Astrocyte of the hippocampus (primary cell): Measurements from ENCODE around the gene IL10RB.
A peak's percentile ranks its signal among the peaks of the same experiment; 100 is the strongest.
"Not testable (repeated sequence)": the region's sequence is repeated elsewhere in the genome, so short reads cannot be mapped to it uniquely, and the experiment has no call there.

Experiments
- DNase-seq: peaks from one replicate; pipeline ENCODE4 v3.0.0; 2011; ENCODE audit warnings: low read depth, low spot score

IL10RB gene

DNA sequence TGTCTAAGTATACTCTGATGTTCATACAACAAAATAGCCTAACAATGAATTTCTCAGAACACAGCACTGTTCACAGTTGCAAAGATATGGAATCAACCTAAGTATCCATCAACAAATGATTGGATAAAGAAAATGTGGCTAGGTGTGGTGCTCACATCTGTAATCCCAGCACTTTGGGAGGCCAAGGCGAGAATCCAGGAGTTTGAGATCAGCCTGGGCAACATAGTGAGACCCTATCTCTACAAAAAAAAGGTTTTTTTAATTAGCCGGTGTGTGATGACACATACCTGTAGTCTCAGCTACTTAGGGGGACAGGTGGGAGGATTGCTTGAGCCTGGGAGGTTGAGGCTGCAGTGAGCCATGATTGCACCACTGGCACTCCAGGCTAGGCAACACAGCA is 25.8 kb upstream of the IL10RB start:
- no peak for DNase-seq

DNA sequence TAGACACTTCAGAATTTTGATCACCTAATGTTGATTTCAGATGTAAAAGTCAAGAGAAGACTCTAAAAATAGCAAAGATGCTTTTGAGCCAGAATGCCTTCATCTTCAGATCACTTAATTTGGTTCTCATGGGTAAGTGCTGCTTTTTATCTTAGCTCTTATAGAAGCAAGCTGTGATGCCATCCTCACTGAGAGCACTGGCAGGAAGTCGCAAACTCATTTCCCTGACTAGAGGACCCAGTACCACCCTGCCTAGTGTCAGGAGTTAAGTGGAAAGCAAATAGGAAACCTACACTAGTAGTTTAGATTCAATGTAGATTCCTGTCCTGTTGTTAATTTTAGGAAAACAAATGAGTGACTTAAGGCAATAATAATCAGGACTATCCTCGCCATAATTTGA is 24.3 kb upstream of the IL10RB start:
- DNase-seq = no peak

- not testable (repeated sequence) for DNase-seq
Measured at GRCh38 chr21:33242846-33243245, 23.3 kb upstream of the IL10RB start.

GRCh38 chr21:33244082-33244778 is 21.9 kb upstream of the IL10RB start:
- peak; percentile 21 for DNase-seq

DNA sequence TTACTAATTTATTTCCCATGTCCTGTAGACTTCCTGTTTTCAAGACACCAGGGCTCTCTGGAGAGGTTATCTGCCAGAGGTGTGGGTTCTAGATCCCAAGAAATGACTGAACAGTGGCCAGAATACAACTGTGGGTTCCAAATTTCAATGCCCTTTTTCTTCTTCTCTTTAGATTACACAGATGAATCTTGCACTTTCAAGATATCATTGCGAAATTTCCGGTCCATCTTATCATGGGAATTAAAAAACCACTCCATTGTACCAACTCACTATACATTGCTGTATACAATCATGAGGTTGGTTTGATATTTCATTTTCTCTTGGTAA is 21.4 kb upstream of the IL10RB start:
- DNase-seq = no peak

DNA sequence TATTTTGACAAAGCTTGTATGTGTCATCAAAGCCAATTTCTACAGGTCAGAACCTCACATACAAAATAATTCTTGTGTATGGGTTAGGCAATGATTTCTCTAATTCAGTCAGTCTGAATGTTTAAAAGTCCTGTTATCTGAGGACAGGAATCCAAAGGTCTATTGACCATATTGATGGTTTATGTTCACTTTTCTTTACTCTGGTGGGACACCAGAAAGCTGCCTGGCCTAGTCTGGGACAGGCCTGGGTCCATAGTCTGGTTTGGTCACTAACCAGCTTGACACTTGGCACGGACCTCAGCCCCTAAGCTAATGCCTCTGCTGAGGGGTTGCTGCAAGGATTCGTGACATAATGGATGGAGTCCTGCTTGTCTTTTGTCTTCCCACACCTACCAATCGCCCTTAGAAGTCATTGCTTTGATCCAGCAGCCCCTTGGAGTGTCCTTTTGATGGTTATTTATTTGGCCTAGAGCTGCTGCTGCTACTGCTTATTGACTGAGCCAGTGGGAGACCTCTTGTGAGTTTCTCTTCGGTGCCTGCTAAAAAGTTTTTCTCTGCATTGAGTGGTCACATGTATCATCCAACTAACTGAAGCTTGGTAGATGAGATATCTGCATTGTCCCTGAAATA is 20.8 kb upstream of the IL10RB start:
- no peak for DNase-seq

- DNase-seq = no peak
Measured at GRCh38 chr21:33246506-33246905, 19.7 kb upstream of the IL10RB start.

DNA sequence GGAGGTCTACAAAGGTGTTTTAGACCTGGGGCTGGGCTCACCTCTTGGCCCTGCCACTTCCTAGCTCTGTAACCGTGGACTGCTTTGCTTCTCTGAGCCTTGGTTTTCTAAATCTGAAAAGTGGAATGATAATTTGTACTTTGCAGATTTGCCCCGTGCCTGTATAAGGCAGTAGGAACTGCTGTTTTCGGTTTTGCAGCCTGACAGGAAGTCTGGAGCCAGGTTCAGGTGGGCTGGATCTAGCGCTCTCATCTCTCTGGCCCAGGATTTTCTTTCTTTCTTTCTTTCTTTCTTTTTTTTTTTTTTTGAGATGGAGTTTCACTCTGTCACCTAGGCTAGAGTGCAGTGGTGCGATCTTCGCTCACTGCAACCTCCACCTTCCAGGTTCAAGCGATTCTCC is 19.2 kb upstream of the IL10RB start:
- DNase-seq = no peak

DNA sequence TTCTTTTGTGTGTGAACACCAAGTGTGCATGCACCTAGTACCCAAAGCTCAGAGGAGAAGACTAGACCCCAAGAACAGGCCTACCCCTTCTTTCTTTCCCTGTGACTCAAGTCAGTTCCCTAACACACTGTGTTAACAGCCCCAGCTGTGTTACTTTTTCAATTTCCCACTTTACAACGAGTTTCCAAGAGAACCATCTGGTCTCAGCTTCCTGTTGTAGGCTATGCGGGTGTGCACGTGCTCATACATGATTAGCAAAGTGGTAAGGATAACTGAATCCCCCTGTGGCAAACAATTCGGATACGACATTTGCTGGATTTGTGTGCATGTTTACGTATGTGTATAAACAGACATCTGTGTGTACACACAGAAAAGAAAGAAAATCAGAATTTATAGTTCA is 18.6 kb upstream of the IL10RB start:
- no peak for DNase-seq

DNA sequence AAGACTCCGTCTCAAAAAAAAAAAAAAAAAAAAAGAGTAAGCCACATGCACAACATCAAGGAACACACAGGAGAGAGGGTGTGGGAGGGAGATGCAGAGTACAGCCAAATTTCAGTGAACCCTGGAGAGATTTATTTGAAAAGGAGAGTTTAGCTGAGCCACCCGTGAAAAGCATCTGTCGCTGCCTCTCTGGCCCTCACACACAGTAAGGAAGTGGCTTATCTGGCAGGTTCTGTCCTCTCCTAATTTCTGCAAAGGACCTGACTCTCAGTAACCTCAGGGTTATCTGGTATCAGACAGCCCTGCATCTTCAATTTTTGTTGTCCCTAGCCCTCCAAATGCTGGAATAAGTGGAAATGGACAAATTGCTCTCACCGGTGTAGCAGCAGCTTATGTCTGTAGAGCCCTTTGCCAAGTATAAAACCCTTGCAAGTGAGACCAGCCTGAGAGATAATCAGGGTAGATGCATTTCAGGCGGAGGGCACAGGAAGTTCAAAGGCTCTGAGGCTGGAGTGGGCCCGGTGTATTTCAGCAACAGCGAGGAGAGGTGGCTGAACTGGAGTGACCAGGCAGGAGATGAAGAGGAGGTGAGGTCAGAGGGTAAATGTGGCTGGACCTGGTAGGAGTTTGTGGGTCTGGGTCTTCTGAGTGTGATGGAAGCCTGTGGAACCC is 16.7 kb upstream of the IL10RB start:
- no peak for DNase-seq

GRCh38 chr21:33251119-33251518 is 15.0 kb upstream of the IL10RB start:
- DNase-seq = no peak

GRCh38 chr21:33253382-33253781 is 12.8 kb upstream of the IL10RB start:
- not testable (repeated sequence) for DNase-seq

GRCh38 chr21:33254766-33255165 is 11.4 kb upstream of the IL10RB start:
- DNase-seq = no peak

DNA sequence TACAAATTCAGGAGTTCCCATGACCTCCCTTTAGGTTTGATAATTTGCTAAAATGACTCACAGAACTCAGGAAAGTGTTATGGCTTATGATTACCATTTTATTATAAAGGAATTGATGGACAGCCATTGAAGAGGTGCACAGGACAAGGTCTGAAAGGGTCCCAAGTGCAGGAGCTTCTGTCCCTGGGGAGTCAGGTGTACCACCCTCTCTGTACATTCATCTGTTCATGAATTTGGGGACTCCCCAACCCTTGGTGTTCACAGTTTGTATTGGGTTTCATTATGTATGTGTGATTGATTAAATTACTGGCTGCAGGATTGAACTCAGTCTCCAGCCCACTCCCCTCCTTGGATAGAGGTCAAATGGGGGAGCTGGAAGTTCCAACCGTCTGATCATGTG is 10.8 kb upstream of the IL10RB start:
- no peak for DNase-seq

DNA sequence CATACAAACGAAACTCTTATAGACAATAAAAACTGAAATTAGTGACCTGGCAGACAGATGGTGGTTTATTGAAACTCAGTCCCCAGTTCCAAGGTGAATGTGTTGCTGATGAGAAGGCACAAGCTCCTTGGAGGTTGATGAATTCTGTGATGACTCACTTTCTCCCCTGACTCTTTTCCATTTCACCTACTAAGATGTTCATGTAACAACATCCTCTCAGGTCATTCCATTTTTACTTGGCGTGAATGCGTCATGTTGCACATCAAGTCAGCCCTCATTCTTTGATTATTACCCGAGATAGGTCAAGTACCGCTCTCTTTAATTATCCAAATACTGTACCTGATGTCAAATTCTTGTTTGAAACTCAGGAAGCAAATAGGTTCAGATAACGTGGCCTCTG is 10.1 kb upstream of the IL10RB start:
- DNase-seq = no peak

- no peak for DNase-seq
Measured at GRCh38 chr21:33257094-33257803, 8.9 kb upstream of the IL10RB start.

DNA sequence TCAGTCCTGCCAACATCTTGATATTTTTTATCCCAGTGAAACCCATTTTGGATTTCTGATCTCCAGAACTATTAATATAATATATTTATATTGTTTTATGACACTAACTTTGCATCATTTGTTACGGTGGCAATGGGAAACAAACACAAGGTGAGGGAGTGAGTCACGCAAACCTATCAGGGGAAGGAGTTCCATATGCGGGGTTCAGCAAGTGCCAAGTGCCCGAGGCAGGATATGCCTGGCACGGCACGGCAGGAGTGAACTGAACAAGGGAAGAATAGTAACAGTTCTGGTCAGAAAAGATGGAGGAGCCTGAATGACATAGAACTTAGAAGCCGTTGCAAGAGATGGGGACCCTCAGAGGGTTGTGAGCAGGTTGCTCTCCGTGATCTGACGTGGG is 7.7 kb upstream of the IL10RB start:
- no peak for DNase-seq

- DNase-seq = no peak
Measured at GRCh38 chr21:33259428-33259827, 6.7 kb upstream of the IL10RB start.

GRCh38 chr21:33259995-33260394 is 6.2 kb upstream of the IL10RB start:
- no peak for DNase-seq

GRCh38 chr21:33261635-33262034 is 4.5 kb upstream of the IL10RB start:
- DNase-seq = peak; percentile 79

DNA sequence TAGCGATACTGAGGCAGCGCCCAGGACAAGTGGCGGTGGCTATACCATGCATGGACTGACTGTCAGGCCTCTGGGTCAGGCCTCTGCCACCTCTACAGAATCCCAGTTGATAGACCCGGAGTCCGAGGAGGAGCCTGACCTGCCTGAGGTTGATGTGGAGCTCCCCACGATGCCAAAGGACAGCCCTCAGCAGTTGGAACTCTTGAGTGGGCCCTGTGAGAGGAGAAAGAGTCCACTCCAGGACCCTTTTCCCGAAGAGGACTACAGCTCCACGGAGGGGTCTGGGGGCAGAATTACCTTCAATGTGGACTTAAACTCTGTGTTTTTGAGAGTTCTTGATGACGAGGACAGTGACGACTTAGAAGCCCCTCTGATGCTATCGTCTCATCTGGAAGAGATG is 3.2 kb upstream of the IL10RB start:
- DNase-seq = no peak

DNA sequence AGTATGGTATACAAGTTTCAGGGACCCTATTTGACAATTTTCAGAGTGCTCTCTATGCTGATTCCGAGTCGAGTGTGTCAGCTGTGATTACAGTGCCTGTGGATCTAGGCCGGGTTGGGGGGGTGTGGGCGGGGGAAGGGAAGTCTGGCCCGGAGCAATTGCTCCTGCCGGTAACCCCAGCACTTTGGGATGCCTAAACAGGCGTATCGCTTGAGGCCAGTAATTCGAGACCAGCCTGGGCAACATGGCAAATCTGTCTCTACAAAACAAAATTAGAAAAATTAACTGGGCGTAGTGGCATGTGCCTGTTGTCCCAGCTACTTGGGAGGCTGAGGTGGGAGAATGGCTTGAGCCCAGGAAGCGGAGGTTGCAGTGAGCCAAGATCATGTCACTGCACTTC is 1.6 kb upstream of the IL10RB start:
- no peak for DNase-seq

- DNase-seq = no peak
Measured at GRCh38 chr21:33265664-33266049, 510 bp upstream of the IL10RB start.
